NT2/D1 (cell line): ENCODE results near the gene AFF3.

Source experiments
- SUZ12 ChIP-seq: IDR thresholded peaks from 2 replicates; pipeline ENCODE4 v1.6.1; 2011; ENCODE audit not compliant: insufficient read length, insufficient read depth; ENCODE audit errors: extremely low read depth
- YY1 ChIP-seq: IDR thresholded peaks from 2 replicates; pipeline ENCODE4 v1.6.1; 2011; ENCODE audit not compliant: insufficient read length, insufficient read depth
- ZNF274 ChIP-seq: IDR thresholded peaks from 2 replicates; pipeline ENCODE4 v1.6.1; 2011; ENCODE audit warnings: mild to moderate bottlenecking, low read depth, low read length

DNA sequence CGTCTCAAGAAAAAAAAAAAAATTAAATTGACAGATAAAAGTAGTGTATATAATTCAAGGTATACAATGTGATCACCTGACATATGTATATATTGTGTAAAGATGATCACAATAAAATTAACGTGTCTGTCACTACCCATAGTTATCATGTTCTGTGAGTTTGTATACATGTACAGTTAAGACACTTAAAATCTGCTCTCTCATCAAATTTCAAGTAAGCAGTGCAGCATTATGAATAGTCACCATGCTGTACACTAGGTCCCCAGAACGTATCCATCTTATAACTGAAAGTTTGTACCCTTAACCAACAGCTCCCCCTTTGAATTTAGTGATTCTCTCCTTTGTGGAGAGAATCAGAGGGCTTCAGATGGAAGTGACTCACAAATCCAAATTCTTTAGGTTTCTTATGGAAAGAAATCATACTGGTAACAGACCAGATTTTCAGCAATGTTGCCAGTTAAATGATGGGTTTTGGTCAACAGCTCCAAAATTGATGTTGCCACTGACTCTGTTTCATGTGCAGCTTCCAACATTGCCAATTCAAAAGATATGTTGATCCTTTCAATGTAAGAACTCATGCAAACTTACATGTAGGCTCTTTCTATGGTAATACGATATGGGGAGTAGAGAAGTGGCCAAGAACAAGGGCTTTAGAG, 281.5 kb downstream of the AFF3 start:
- TF ChIP-seq YY1 (no peak), ZNF274 (no peak), SUZ12 (no peak)
